ENCODE data around the gene PLEKHG4B. TPM values are rescaled to one million over a fixed set of nuclear protein-coding genes. Genes with fewer than 3 reads are reported as not detected.

Gene PLEKHG4B
- polyA plus RNA-seq, 1 of the 3 experiments (the other 2 are of a cell fraction): 0.18 TPM

DNA sequence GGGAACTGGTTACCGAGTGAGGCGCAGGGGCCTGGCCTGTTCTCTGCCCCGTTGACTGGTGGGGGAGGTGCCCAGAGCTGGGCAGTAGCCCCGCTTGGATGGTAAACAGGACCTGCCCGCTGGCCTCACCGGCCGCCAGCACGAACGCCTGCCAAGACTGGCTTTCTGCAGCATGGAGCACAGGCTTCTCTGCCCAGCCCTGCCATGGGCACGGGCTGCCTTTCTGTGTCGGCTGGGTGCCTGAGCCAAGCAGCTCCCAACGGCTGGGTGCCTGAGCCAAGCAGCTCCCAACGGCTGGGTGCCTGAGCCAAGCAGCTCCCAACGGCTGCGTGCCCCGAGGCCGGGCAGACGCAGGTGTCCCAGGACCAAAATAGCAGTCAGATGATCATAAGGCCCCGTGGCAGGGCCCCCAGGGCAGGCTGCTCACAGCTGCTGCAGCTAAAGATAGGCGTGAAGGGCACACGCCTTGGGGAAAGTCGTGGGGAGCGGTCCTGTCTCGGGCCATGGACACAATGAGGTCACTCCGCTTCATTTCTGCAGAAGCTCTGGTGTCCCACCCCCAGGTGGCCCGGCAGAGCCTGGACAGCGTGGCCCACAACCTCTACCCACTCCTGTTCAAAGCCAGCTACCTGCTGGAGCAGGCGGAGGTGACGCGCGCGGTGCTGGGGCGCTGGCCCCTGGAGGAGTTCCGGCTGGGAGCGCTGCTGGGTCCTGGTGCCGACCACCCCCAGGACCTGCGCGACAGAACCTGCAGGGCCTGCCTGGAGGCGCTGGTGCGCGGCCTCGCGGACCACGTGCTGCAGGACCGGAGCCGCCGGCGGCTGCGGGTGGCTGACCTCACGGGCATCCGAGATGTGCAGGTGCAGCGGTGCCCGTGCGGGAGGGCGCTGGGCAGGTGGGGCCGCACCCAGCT is 99.3 kb downstream of the PLEKHG4B start, which contains the start of gene LRRC14B:
LRRC14B (plus strand) TSS at position 460 of the 913 bp plus-strand sequence; CDS start at position 504, 44 bp downstream.
- TF ChIP-seq ZBTB33 (IDR thresholded peaks at IDR 0.05; ENCODE audit: borderline replicate concordance, low read depth) (no peak), REST (IDR thresholded peaks at IDR 0.05; ENCODE audit: low read depth, low read length) (no peak), RAD21 (IDR thresholded peaks at IDR 0.05; ENCODE audit: low read length) (no peak), FOXJ3 (CRISPR knock-in tag; IDR thresholded peaks at IDR 0.05) (no peak), NRF1 (IDR thresholded peaks at IDR 0.05; ENCODE audit: low read depth, low read length) (no peak), RCOR1 (IDR thresholded peaks at IDR 0.05; ENCODE audit: low read length) (no peak), GATA2 (CRISPR knock-in tag; IDR thresholded peaks at IDR 0.05) (no peak), MXI1 (IDR thresholded peaks at IDR 0.05; ENCODE audit: low read depth, low read length) (no peak), EZH2phosphoT487 (IDR thresholded peaks at IDR 0.05; ENCODE audit: borderline replicate concordance, low read depth) (no peak), FOSL2 (IDR thresholded peaks at IDR 0.05; ENCODE audit: borderline replicate concordance, low read depth) (no peak), TEAD4 (IDR thresholded peaks at IDR 0.05; ENCODE audit: borderline replicate concordance, insufficient read depth) (no peak), TCF12 (IDR thresholded peaks at IDR 0.05) (no peak), NFIC (IDR thresholded peaks at IDR 0.05; ENCODE audit: borderline replicate concordance) (no peak)
- TF ChIP-seq, protein P1, sequence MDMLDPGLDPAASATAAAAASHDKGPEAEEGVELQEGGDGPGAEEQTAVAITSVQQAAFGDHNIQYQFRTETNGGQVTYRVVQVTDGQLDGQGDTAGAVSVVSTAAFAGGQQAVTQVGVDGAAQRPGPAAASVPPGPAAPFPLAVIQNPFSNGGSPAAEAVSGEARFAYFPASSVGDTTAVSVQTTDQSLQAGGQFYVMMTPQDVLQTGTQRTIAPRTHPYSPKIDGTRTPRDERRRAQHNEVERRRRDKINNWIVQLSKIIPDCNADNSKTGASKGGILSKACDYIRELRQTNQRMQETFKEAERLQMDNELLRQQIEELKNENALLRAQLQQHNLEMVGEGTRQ (IDR thresholded peaks at IDR 0.05; ENCODE audit: borderline replicate concordance, low read depth, low read length): no peak
- H3K4me1 ChIP-seq (ENCODE audit: control insufficient read depth in 1 of 2, insufficient read depth in 2 of 2, low read depth in 1 of 2, low read length in 1 of 2): peaks cover 0 to 12% of the 10 kb centered on the region in 2 experiments; a peak in 1 of 4 replicates
- no peaks in the 10 kb centered on the region for H3K27me3 ChIP-seq (ENCODE audit: insufficient read depth)
- ChIA-PET CTCF (interaction anchor here (0.7 kb wide), 1 partner anchor 240 kb away, joined by 3 read pairs; no protein-coding TSS in a partner anchor), POLR2A (no interaction called here)
- no peak within 1 kb of the TSS for H2AFZ ChIP-seq (ENCODE audit: low read depth)
- H3K79me2 ChIP-seq (ENCODE audit: insufficient read depth): no peaks in the 10 kb centered on the region
- H3F3A ChIP-seq (replicated peaks; ENCODE audit: insufficient read depth): no peaks in the 10 kb centered on the region
- H3K27ac ChIP-seq (ENCODE audit: low read depth in 2 of 2, low read length in 1 of 2): no peak within 1 kb of the TSS
- H3K36me3 ChIP-seq (replicated peaks in 1 of 2; ENCODE audit: control insufficient read depth in 1 of 2, insufficient read depth in 2 of 2, low read length in 1 of 2): no peaks in the 10 kb centered on the region
- H3K4me2 ChIP-seq: no peak within 1 kb of the TSS
- H4K20me1 ChIP-seq (ENCODE audit: insufficient read depth): no peaks in the 10 kb centered on the region
- H3K4me3 ChIP-seq (ENCODE audit: low read depth in 2 of 2, low read length in 1 of 2): no peak within 1 kb of the TSS
- no peak for DNase-seq
- H3K9me3 ChIP-seq: no peaks in the 10 kb centered on the region
- no peak within 1 kb of the TSS for H3K9ac ChIP-seq
- 85% methylated on average over 27 of the region's 56 CpGs for WGBS (ENCODE audit: low lambda C conversion rate)
- no peaks in the 10 kb centered on the region for H3K9me2 ChIP-seq

Data from SK-N-SH (cell line).